SK-N-SH (cell line): ENCODE measurements around the gene GPR89B. TPM values are rescaled to one million over a fixed set of nuclear protein-coding genes. Genes with fewer than 3 reads are reported as not detected.
A peak's percentile ranks its signal among the peaks of the same experiment; 100 is the strongest.
"Not testable (repeated sequence)": the region's sequence is repeated elsewhere in the genome, so short reads cannot be mapped to it uniquely, and the experiment has no call there.

Experiments
- CTCF ChIA-PET: fragments of 300-600, 350-600 bp; formaldehyde crosslinking; extraction: SDS; loops from one replicate; lab custom pipeline; 2021; lab: Yijun Ruan, JAX
- POLR2A ChIA-PET: fragments of 350-600 bp; sonication (Branson Sonifier 250); formaldehyde crosslinking; extraction: SDS; loops from one replicate; lab custom pipeline; 2020; ENCODE audit warnings: antibody characterized with exemption, inconsistent platforms; lab: Yijun Ruan, JAX
- DNase-seq: peaks from one replicate; pipeline ENCODE4 v3.0.0; 2012
- H2AFZ ChIP-seq: fragments of 200-600 bp; sonication (generic); 2 replicates; pipeline ENCODE4 v1.8.1; 2016; ENCODE audit warnings: antibody characterized with exemption, mild to moderate bottlenecking, low read depth
- H3F3A ChIP-seq: fragments of 200-600 bp; sonication (generic); replicated peaks from 2 replicates; pipeline ENCODE3; 2016; ENCODE audit warnings: antibody characterized with exemption, mild to moderate bottlenecking; ENCODE audit not compliant: insufficient read depth
- H3K27ac ChIP-seq, 2 experiments: fragments of 200-500 bp in 1 of 2; fragments of 200-600 bp in 1 of 2; sonication (Bioruptor generic) in 1 of 2; sonication (generic), shearing (Covaris generic) in 1 of 2; 2 replicates each; pipeline versions ENCODE4 v1.5.1 to v1.6.1; 2014 to 2016; ENCODE audit warnings: low read depth in 2 of 2, inconsistent platforms in 1 of 2, low read length in 1 of 2, mild to moderate bottlenecking in 1 of 2, mixed read lengths in 1 of 2
- H3K27me3 ChIP-seq: fragments of 200-600 bp; sonication (generic), shearing (Covaris generic); 2 replicates; pipeline ENCODE4 v1.6.1; 2016; ENCODE audit warnings: mixed run types; ENCODE audit not compliant: insufficient read depth
- H3K36me3 ChIP-seq, 2 experiments: fragments of 200-500 bp in 1 of 2; fragments of 200-600 bp in 1 of 2; sonication (Bioruptor generic) in 1 of 2; sonication (generic) in 1 of 2; replicated peaks in 1 of 2; 2 replicates each; pipeline versions ENCODE3 to v1.5.1; 2014 to 2016; ENCODE audit warnings: low read length in 1 of 2, mild to moderate bottlenecking in 1 of 2; ENCODE audit not compliant: insufficient read depth in 2 of 2, control insufficient read depth in 1 of 2
- H3K4me1 ChIP-seq, 2 experiments: fragments of 200-500 bp in 1 of 2; fragments of 200-600 bp in 1 of 2; sonication (Bioruptor generic) in 1 of 2; sonication (generic), shearing (Covaris generic) in 1 of 2; 2 replicates each; pipeline versions ENCODE4 v1.5.1 to v1.6.1; 2014 to 2016; ENCODE audit warnings: low read depth in 1 of 2, low read length in 1 of 2, mixed run types in 1 of 2; ENCODE audit not compliant: insufficient read depth in 2 of 2, control insufficient read depth in 1 of 2
- H3K4me2 ChIP-seq: fragments of 200-600 bp; sonication (generic), shearing (Covaris generic); 2 replicates; pipeline ENCODE4 v1.6.1; 2017; ENCODE audit warnings: mixed run types
- H3K4me3 ChIP-seq, 2 experiments: fragments of 200-500 bp in 1 of 2; fragments of 200-600 bp in 1 of 2; sonication (Bioruptor generic) in 1 of 2; sonication (generic), shearing (Covaris generic) in 1 of 2; 2 replicates each; pipeline versions ENCODE4 v1.5.1 to v1.8.1; 2014 to 2016; ENCODE audit warnings: low read depth in 2 of 2, inconsistent platforms in 1 of 2, low read length in 1 of 2, mild to moderate bottlenecking in 1 of 2, mixed read lengths in 1 of 2, moderate library complexity in 1 of 2
- H3K79me2 ChIP-seq: fragments of 200-600 bp; sonication (generic); 2 replicates; pipeline ENCODE4 v1.8.1; 2017; ENCODE audit warnings: mild to moderate bottlenecking; ENCODE audit not compliant: insufficient read depth
- H3K9ac ChIP-seq: fragments of 200-600 bp; sonication (generic); 2 replicates; pipeline ENCODE4 v1.6.1; 2017; ENCODE audit warnings: mixed run types
- H3K9me2 ChIP-seq: fragments of 200-600 bp; sonication (generic); 2 replicates; pipeline ENCODE4 v1.6.1; 2017; ENCODE audit warnings: mixed run types
- H3K9me3 ChIP-seq: fragments of 200-600 bp; sonication (generic); 2 replicates; pipeline ENCODE4 v1.6.1; 2017; ENCODE audit warnings: mixed run types, mild to moderate bottlenecking, moderate library complexity
- H4K20me1 ChIP-seq: fragments of 200-600 bp; sonication (generic); 2 replicates; pipeline ENCODE4 v1.6.1; 2017; ENCODE audit warnings: mild to moderate bottlenecking, mixed run types; ENCODE audit not compliant: insufficient read depth
- CHD2 ChIP-seq: fragments of 150-350 bp; IDR thresholded peaks from 2 replicates; pipeline ENCODE4 v1.6.1; 2018; ENCODE audit warnings: low read length; ENCODE audit not compliant: partially characterized antibody
- CTCF ChIP-seq: fragments of 200-600 bp; sonication (generic); IDR thresholded peaks from 2 replicates; pipeline ENCODE4 v1.6.1; 2017; ENCODE audit warnings: antibody characterized with exemption, mild to moderate bottlenecking, moderate library complexity
- FOSL2 ChIP-seq: IDR thresholded peaks from 2 replicates; pipeline ENCODE4 v1.4.0; 2012; ENCODE audit warnings: low read depth, mild to moderate bottlenecking, moderate library complexity, borderline replicate concordance
- GATA2 ChIP-seq: sonication (generic); formaldehyde crosslinking; IDR thresholded peaks from 2 replicates; pipeline ENCODE4 v1.5.0; 2020; ENCODE audit warnings: mild to moderate bottlenecking, missing genetic modification reagents
- MEF2A ChIP-seq: IDR thresholded peaks from 2 replicates; pipeline ENCODE4 v1.4.0; 2012; ENCODE audit warnings: low read depth, borderline replicate concordance
- NRF1 ChIP-seq: IDR thresholded peaks from 2 replicates; pipeline ENCODE4 v1.6.1; 2012; ENCODE audit warnings: low read depth, mild to moderate bottlenecking, low read length
- PBX3 ChIP-seq: IDR thresholded peaks from 2 replicates; pipeline ENCODE4; 2012
- POLR2AphosphoS5 ChIP-seq: IDR thresholded peaks from 2 replicates; pipeline ENCODE4 v1.6.1; 2012; ENCODE audit warnings: low read depth, low read length
- RAD21 ChIP-seq: IDR thresholded peaks from 2 replicates; pipeline ENCODE4 v1.6.1; 2012; ENCODE audit warnings: mild to moderate bottlenecking, low read length
- RFX5 ChIP-seq: IDR thresholded peaks from 2 replicates; pipeline ENCODE4 v1.6.1; 2012; ENCODE audit warnings: mild to moderate bottlenecking, improper control_type of control experiment, low read length
- RXRA ChIP-seq: IDR thresholded peaks from 2 replicates; pipeline ENCODE4 v1.4.0; 2012; ENCODE audit warnings: low read depth, mild to moderate bottlenecking, borderline replicate concordance
- SIN3A ChIP-seq: IDR thresholded peaks from 2 replicates; pipeline ENCODE4 v1.6.1; 2012; ENCODE audit warnings: low read depth, mild to moderate bottlenecking, low read length, moderate library complexity, borderline replicate concordance
- TAF1 ChIP-seq: IDR thresholded peaks from 2 replicates; pipeline ENCODE4 v1.6.1; 2012; ENCODE audit warnings: low read depth, mild to moderate bottlenecking, low read length, moderate library complexity, borderline replicate concordance
- TCF12 ChIP-seq: IDR thresholded peaks from 2 replicates; pipeline ENCODE4 v1.4.0; 2012
- TEAD4 ChIP-seq: IDR thresholded peaks from 2 replicates; pipeline ENCODE4 v1.4.0; 2012; ENCODE audit warnings: mild to moderate bottlenecking, borderline replicate concordance; ENCODE audit not compliant: insufficient read depth
- YY1 ChIP-seq: IDR thresholded peaks from 2 replicates; pipeline ENCODE4 v1.4.0; 2012; ENCODE audit warnings: low read depth, mild to moderate bottlenecking
- WGBS: methylation state at CpG from one replicate; pipeline ENCODE4 v1.1.6; 2017; ENCODE audit warnings: low lambda C conversion rate; 5-methylcytosine and 5-hydroxymethylcytosine counted together
- polyA plus RNA-seq, 3 experiments: library from polyadenylated mRNA; depleted of rRNA; stranded (reverse); fragments of >200 nt; gene quantifications; 2 replicates each; pipeline ENCODE4 v1.2.3, GENCODE V29; 2012

The GPR89B gene
- polyA plus RNA-seq (2012; rRNA removed), result 6.4 and 10.2 TPM in 2 replicates
- polyA plus RNA-seq (2012; cell fraction: cytosol; rRNA removed), result 6.3 and 7.3 TPM in 2 replicates
- polyA plus RNA-seq (2012; cell fraction: nucleus; rRNA removed), result 16.7 and 26.9 TPM in 2 replicates

- H3K4me1 ChIP-seq, H3K27me3 ChIP-seq, H3F3A ChIP-seq, H4K20me1 ChIP-seq, CTCF ChIA-PET, H3K79me2 ChIP-seq, POLR2A ChIA-PET, H3K9me3 ChIP-seq, H3K27ac ChIP-seq, H3K36me3 ChIP-seq, H3K9me2 ChIP-seq: not testable (repeated sequence)
- TF ChIP-seq TAF1, result peak; percentile 57; the same call in 1 of the 2 replicates
- TF ChIP-seq POLR2AphosphoS5, result peak; percentile 67
- Histone ChIP-seq H3K4me2 (peak within 1 kb of the TSS; percentile 70), H3K9ac (peak within 1 kb of the TSS; percentile 38; the same call in 1 of the 2 replicates), H2AFZ (peak within 1 kb of the TSS; percentile 76; the same call in 1 of the 2 replicates), H3K4me3 (peak within 1 kb of the TSS; percentile 71 to 72)
- peak; percentile 85 for DNase-seq
- WGBS, result 1% methylated on average over 28 of the region's 72 CpGs
Observed at GRCh38 chr1:147928236-147929132, at the start of gene GPR89B. Gene GPR89B (plus strand): TSS chr1:147928420. CDS start chr1:147928537, 117 bp downstream.

- no peak overlapping the region for H3K4me2 ChIP-seq
- no peaks in the 10 kb centered on the region for H4K20me1 ChIP-seq
- H3K4me1 ChIP-seq, result no peaks in the 10 kb centered on the region
- H3K36me3 ChIP-seq, result no peaks in the 10 kb centered on the region
- DNase-seq, result no peak
- ChIA-PET CTCF (no interaction called here), POLR2A (no interaction called here)
- no peaks in the 10 kb centered on the region for H3K27me3 ChIP-seq
- no peak overlapping the region for H3K4me3 ChIP-seq
- no peaks in the 10 kb centered on the region for H3K9me2 ChIP-seq
- no peaks in the 10 kb centered on the region for H3F3A ChIP-seq
- H2AFZ ChIP-seq, result no peak overlapping the region
- TF ChIP-seq CHD2, result no peak
- no peak for TF ChIP-seq MEF2A
- TF ChIP-seq SIN3A, result no peak
- no peak for TF ChIP-seq TEAD4
- no peak for TF ChIP-seq CTCF
- no peak for TF ChIP-seq GATA2 (CRISPR knock-in tag)
- TF ChIP-seq NRF1, result no peak
- TF ChIP-seq YY1, result no peak
- TF ChIP-seq FOSL2, result no peak
- no peak for TF ChIP-seq RFX5
- no peak for TF ChIP-seq RAD21
- TF ChIP-seq TCF12, result no peak
- TF ChIP-seq RXRA, result no peak
- TF ChIP-seq PBX3, result no peak
- TF ChIP-seq TAF1, result no peak
- no peaks in the 10 kb centered on the region for H3K9me3 ChIP-seq
- no peak overlapping the region for H3K9ac ChIP-seq
- no peaks in the 10 kb centered on the region for H3K79me2 ChIP-seq
- H3K27ac ChIP-seq, result no peak overlapping the region
Observed at GRCh38 chr1:147879911-147880310, 48.3 kb upstream of the GPR89B start.
